22Rv1 (cell line): ENCODE data around the gene FANK1.

Experiments
- CTCF ChIP-seq: fragments of 450-650 bp; IDR thresholded peaks from 2 replicates; pipeline ENCODE4 v1.5.1; 2017; ENCODE audit warnings: mild to moderate bottlenecking
- ZFX ChIP-seq: fragments of 450-650 bp; IDR thresholded peaks from 2 replicates; pipeline ENCODE4 v1.6.1; 2017; ENCODE audit warnings: antibody characterized with exemption, borderline replicate concordance

DNA sequence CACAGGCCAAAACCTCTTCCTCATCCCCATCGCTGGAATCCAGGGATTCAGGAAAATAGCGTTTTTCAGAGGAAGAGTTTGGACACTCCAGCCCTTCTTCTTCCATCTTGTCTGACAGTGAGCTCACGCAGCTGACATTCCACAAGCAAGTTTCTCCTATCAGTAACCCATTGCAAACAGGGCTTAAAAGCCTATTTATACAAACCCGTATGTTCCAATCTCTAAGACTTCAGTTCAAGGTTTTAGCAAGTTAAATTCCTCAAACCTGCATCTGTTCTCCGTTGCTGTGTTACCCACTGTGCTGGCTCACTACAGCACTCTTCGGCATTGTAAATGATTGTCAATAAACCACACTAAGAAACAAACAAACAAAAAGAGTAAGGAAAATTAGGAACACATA, 15.6 kb upstream of the FANK1 start:
- TF ChIP-seq CTCF (no peak), ZFX (no peak)
